ENCODE results near the gene RORC.

The RORC gene

GRCh38 chr1:151813271-151813977 lies 18.2 kb downstream of the RORC start:
- Mint-ChIP-seq H3K4me1 (ENCODE audit: low read depth) (peaks cover 19% of the 10 kb centered on the region), H3K36me3 (ENCODE audit: low read depth) (no peaks in the 10 kb centered on the region)

GRCh38 chr1:151811181-151811580 lies 20.4 kb downstream of the RORC start:
- H3K27ac Mint-ChIP-seq = no peak overlapping the region
- H3K4me1 Mint-ChIP-seq (ENCODE audit: low read depth) = peaks cover 12% of the 10 kb centered on the region
- peaks cover 15% of the 10 kb centered on the region for H3K27me3 Mint-ChIP-seq (ENCODE audit: low read depth)
- H3K4me3 Mint-ChIP-seq = no peak overlapping the region
- no peaks in the 10 kb centered on the region for H3K36me3 Mint-ChIP-seq (ENCODE audit: low read depth)
- H3K9me3 Mint-ChIP-seq = no peaks in the 10 kb centered on the region

More at GRCh38 chr1:151813271-151813977, 18.2 kb downstream of the RORC start:
- peaks cover 4% of the 10 kb centered on the region for H3K27me3 Mint-ChIP-seq (ENCODE audit: low read depth)
- no peak overlapping the region for H3K27ac Mint-ChIP-seq
- no peak overlapping the region for H3K4me3 Mint-ChIP-seq
- no peaks in the 10 kb centered on the region for H3K9me3 Mint-ChIP-seq

- H3K27ac Mint-ChIP-seq = no peak overlapping the region
- H3K27me3 Mint-ChIP-seq (ENCODE audit: low read depth) = peaks cover 16% of the 10 kb centered on the region
- H3K4me1 Mint-ChIP-seq (ENCODE audit: low read depth) = peaks cover 6% of the 10 kb centered on the region
- no peaks in the 10 kb centered on the region for H3K9me3 Mint-ChIP-seq
- no peaks in the 10 kb centered on the region for H3K36me3 Mint-ChIP-seq (ENCODE audit: low read depth)
- H3K4me3 Mint-ChIP-seq = no peak overlapping the region
These were observed 21.5 kb downstream of the RORC start for GRCh38 chr1:151809985-151810556.

GRCh38 chr1:151809290-151809984 lies 22.2 kb downstream of the RORC start:
- Mint-ChIP-seq H3K27me3 (ENCODE audit: low read depth) (peaks cover 19% of the 10 kb centered on the region), H3K27ac (no peak overlapping the region), H3K4me3 (no peak overlapping the region), H3K9me3 (no peaks in the 10 kb centered on the region), H3K4me1 (ENCODE audit: low read depth) (peaks cover 6% of the 10 kb centered on the region), H3K36me3 (ENCODE audit: low read depth) (no peaks in the 10 kb centered on the region)

GRCh38 chr1:151807766-151808165 lies 23.8 kb downstream of the RORC start:
- Mint-ChIP-seq H3K4me1 (ENCODE audit: low read depth) (peaks cover 4% of the 10 kb centered on the region), H3K4me3 (no peak overlapping the region), H3K36me3 (ENCODE audit: low read depth) (no peaks in the 10 kb centered on the region), H3K27me3 (ENCODE audit: low read depth) (peaks cover 19% of the 10 kb centered on the region), H3K27ac (no peak overlapping the region), H3K9me3 (no peaks in the 10 kb centered on the region)

- H3K27ac Mint-ChIP-seq = no peak overlapping the region
- no peaks in the 10 kb centered on the region for H3K9me3 Mint-ChIP-seq
- peaks cover 19% of the 10 kb centered on the region for H3K27me3 Mint-ChIP-seq (ENCODE audit: low read depth)
- peaks cover 2% of the 10 kb centered on the region for H3K4me1 Mint-ChIP-seq (ENCODE audit: low read depth)
- no peak overlapping the region for H3K4me3 Mint-ChIP-seq
- no peaks in the 10 kb centered on the region for H3K36me3 Mint-ChIP-seq (ENCODE audit: low read depth)
These were observed 24.5 kb downstream of the RORC start for GRCh38 chr1:151807131-151807530.

- Mint-ChIP-seq H3K4me3 (no peak overlapping the region), H3K4me1 (ENCODE audit: low read depth) (peaks cover 2% of the 10 kb centered on the region), H3K36me3 (ENCODE audit: low read depth) (no peaks in the 10 kb centered on the region), H3K27me3 (ENCODE audit: low read depth) (peaks cover 19% of the 10 kb centered on the region), H3K27ac (no peak overlapping the region), H3K9me3 (no peaks in the 10 kb centered on the region)
These were observed 25.4 kb downstream of the RORC start for GRCh38 chr1:151806170-151806569.

- Mint-ChIP-seq H3K27me3 (ENCODE audit: low read depth) (peaks cover 19% of the 10 kb centered on the region), H3K4me1 (ENCODE audit: low read depth) (peaks cover 5% of the 10 kb centered on the region), H3K27ac (no peak within 1 kb of the TSS), H3K4me3 (no peak within 1 kb of the TSS), H3K9me3 (no peaks in the 10 kb centered on the region), H3K36me3 (ENCODE audit: low read depth) (no peaks in the 10 kb centered on the region)
These were observed 26.4 kb downstream of the RORC start, which contains the start of gene LINGO4 for GRCh38 chr1:151805066-151805820. LINGO4 (minus strand) TSS chr1:151805419; CDS start chr1:151802704, 2,715 bp downstream.

- Mint-ChIP-seq H3K4me1 (ENCODE audit: low read depth) (peaks cover 5% of the 10 kb centered on the region), H3K27ac (no peak overlapping the region), H3K4me3 (no peak overlapping the region), H3K27me3 (ENCODE audit: low read depth) (peaks cover 23% of the 10 kb centered on the region), H3K36me3 (ENCODE audit: low read depth) (no peaks in the 10 kb centered on the region), H3K9me3 (no peaks in the 10 kb centered on the region)
These were observed 27.7 kb downstream of the RORC start for GRCh38 chr1:151803915-151804314.

GRCh38 chr1:151803164-151803563 lies 28.4 kb downstream of the RORC start:
- no peak overlapping the region for H3K4me3 Mint-ChIP-seq
- no peaks in the 10 kb centered on the region for H3K36me3 Mint-ChIP-seq (ENCODE audit: low read depth)
- peaks cover 21% of the 10 kb centered on the region for H3K27me3 Mint-ChIP-seq (ENCODE audit: low read depth)
- H3K27ac Mint-ChIP-seq = no peak overlapping the region
- no peaks in the 10 kb centered on the region for H3K9me3 Mint-ChIP-seq
- peaks cover 5% of the 10 kb centered on the region for H3K4me1 Mint-ChIP-seq (ENCODE audit: low read depth)

- peaks cover 3% of the 10 kb centered on the region for H3K4me1 Mint-ChIP-seq (ENCODE audit: low read depth)
- H3K36me3 Mint-ChIP-seq (ENCODE audit: low read depth) = no peaks in the 10 kb centered on the region
- H3K4me3 Mint-ChIP-seq = no peak overlapping the region
- H3K27me3 Mint-ChIP-seq (ENCODE audit: low read depth) = peaks cover 16% of the 10 kb centered on the region
- no peak overlapping the region for H3K27ac Mint-ChIP-seq
- H3K9me3 Mint-ChIP-seq = no peaks in the 10 kb centered on the region
These were observed 29.2 kb downstream of the RORC start for GRCh38 chr1:151802372-151802771.

- no peaks in the 10 kb centered on the region for H3K36me3 Mint-ChIP-seq (ENCODE audit: low read depth)
- no peak overlapping the region for H3K27ac Mint-ChIP-seq
- peaks cover 3% of the 10 kb centered on the region for H3K4me1 Mint-ChIP-seq (ENCODE audit: low read depth)
- H3K4me3 Mint-ChIP-seq = no peak overlapping the region
- H3K9me3 Mint-ChIP-seq = no peaks in the 10 kb centered on the region
- H3K27me3 Mint-ChIP-seq (ENCODE audit: low read depth) = peaks cover 16% of the 10 kb centered on the region
These were observed 29.8 kb downstream of the RORC start for GRCh38 chr1:151801846-151802245.

GRCh38 chr1:151801310-151801820 lies 30.2 kb downstream of the RORC start:
- Mint-ChIP-seq H3K27me3 (ENCODE audit: low read depth) (peaks cover 14% of the 10 kb centered on the region), H3K4me1 (ENCODE audit: low read depth) (peaks cover 3% of the 10 kb centered on the region), H3K4me3 (no peak overlapping the region), H3K9me3 (no peaks in the 10 kb centered on the region), H3K36me3 (ENCODE audit: low read depth) (no peaks in the 10 kb centered on the region), H3K27ac (no peak overlapping the region)

- Mint-ChIP-seq H3K4me3 (no peak overlapping the region), H3K4me1 (ENCODE audit: low read depth) (peaks cover 3% of the 10 kb centered on the region)
These were observed 30.8 kb downstream of the RORC start for GRCh38 chr1:151800830-151801229.

More at GRCh38 chr1:151800830-151801229, 30.8 kb downstream of the RORC start:
- no peak overlapping the region for H3K27ac Mint-ChIP-seq
- no peaks in the 10 kb centered on the region for H3K9me3 Mint-ChIP-seq
- no peaks in the 10 kb centered on the region for H3K36me3 Mint-ChIP-seq (ENCODE audit: low read depth)
- H3K27me3 Mint-ChIP-seq (ENCODE audit: low read depth) = peaks cover 11% of the 10 kb centered on the region

All from T-helper 1 cell treated with Interleukin-12 subunit alpha and Interleukin-12 subunit beta and Interleukin-4 antibody, amounts not matched to agents 30 μg/mL and 1 μg/mL, for 36 hours (primary cell).